Activated CD4-positive, alpha-beta T cell treated with anti-CD3 and anti-CD28 coated beads, Interleukin-2, amount 50 U/mL, for 48 hours (primary cell): ENCODE results near the gene PPP1CA.
A peak's percentile ranks its signal among the peaks of the same experiment; 100 is the strongest.

Experiments used
- DNase-seq, 2 experiments: peaks; one replicate each; pipeline ENCODE4 v3.0.0-alpha.2; 2020

PPP1CA gene

DNA sequence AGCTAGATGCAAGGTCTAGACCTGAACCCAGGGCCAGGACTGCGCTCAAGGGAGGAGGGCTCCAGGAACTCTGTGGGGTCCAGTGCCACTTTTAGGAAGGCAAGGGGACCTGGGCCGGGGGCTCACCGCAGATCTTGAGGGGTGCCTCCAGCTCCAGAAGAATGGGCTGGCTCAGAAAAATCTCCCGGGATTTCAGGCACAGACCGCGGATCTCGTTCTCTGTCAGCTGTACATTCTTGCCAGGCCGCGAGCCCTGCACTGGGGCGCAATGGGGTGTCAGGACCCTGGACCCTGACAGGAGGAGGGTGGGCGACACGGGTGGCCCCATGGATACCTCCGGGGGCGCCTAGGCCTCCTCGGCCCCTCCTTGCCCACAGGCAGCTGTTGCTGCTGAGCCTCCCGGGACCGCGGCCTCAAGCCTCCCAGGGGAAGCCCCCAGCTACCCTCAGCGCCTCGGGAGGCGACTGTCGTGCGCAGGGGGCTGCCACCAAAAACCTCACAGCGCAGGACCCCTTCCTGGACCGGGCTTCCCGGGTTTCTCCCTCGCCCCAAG lies 640 bp downstream of the PPP1CA start:
- DNase-seq = no peak

DNA sequence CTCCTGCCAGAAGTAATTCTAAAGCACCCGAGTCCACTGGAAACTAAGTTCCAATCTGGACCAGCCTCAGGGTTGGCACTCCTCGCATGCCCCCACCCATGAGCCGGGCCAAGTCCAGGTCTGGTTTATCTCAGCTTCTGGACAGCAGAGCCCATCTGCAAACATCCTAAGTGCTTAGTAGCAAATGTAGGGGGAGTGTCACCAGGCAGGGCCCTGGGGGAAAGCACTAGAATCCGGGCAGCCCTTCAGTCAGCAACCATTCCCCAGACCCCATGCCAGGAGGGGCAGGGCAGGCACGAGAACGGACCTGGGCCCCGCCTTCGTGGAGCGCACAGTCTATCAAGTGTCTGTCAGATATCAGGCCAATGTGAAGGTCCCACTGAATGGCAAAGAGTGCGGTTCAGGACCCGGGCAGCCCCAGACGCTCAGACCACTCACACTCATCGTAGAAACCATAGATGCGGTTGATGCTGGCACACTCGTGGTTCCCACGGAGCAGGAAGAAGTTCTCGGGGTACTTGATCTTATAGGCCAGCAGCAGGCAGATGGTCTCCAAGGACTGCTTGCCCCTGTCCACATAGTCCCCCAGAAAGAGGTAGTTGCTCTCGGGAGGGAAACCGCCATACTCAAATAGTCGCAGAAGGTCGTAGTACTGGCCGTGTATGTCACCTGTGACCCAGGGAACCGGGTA lies 1.3 kb downstream of the PPP1CA start:
- peak in 1 of 2 experiments; percentile 46 for DNase-seq

DNA sequence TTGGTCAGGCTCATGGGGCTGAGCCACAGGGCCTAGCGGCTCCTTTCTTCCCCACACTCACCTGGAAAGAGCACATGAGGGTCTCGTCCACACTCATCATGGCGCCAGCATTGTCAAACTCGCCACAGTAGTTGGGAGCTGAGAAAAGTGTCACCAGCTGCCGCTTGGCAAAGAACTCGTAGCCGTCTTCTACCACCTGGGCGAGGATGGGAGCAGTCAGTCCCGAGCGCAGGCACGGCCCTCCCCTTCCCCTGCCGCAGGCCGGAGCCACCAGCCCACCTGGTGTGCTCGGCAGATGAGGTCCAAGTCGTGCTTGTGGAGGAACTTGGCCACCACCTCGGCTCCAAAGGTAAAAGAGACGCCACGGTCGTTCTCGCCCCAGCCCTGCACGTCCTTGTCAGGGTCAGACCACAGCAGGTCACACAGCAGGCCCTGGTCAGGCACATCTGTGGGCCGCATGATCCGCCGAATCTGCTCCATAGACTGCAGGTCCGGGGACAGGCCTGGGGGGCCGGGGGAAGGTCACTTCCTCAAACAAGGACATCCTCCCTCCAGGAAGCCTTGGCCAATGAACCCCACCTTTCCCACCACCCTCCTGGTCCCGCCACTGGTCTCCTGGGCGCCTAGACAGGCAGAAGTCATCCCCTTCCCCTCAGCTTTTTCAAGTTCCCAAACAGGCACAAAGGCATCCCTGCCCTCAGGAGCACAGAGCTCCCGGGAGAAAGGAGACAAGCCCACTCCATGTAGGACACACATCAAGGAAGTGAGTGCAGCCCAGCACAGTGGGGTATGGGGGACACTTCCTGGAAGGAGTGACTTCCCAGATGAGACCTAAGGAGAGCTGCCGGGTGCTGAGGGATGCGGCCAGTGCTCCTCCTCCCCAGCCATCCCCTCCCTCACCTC lies 2.7 kb downstream of the PPP1CA start:
- no peak for DNase-seq

DNA sequence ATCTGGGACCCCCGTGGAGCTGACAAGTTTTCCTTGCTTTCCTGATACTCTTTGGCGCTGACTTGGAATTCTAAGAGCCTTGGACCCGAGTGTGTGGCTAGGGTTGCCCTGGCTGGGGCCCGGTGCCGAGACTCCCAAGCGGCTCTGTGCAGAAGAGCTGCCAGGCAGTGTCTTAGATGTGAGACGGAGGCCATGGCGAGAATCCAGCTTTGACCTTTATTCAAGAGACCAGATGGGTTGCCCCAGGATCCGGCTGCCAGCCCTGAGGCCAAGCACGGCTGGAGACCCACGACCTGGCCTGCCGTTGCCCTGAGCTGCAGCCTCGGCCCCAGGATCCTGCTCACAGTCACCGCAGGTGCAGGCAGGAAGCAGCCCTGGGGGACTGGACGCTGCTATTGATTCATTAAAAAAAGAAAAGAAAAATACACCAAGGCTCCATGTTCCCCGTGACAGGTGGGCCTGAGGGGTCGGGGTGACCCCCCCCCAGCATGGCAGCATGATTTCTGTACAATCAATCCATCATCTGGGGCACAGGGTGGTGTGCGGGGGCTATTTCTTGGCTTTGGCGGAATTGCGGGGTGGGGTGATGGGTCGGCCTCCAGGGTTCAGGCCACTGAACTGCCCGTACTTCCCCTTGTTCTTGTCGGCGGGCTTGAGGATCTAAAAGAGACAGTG lies 3.5 kb downstream of the PPP1CA start:
- DNase-seq = no peak

DNA sequence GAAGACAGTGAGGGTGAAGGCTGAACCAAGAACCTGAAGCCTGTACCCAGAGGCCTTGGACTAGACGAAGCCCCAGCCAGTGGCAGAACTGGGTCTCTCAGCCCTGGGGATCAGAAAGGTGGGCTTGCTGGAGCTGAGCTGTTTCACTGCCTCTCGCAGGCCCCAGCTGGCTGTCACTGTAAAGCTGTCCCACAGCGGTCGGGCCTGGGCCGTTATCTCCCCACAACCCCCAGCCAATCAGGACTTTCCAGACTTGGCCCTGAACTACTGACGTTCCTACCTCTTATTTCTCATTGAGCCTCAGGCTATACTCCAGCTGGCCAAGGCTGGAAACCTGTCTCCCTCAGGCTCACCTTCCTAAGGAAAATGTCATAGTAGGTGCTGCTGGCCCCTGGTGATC lies 4.1 kb downstream of the PPP1CA start:
- no peak for DNase-seq

DNA sequence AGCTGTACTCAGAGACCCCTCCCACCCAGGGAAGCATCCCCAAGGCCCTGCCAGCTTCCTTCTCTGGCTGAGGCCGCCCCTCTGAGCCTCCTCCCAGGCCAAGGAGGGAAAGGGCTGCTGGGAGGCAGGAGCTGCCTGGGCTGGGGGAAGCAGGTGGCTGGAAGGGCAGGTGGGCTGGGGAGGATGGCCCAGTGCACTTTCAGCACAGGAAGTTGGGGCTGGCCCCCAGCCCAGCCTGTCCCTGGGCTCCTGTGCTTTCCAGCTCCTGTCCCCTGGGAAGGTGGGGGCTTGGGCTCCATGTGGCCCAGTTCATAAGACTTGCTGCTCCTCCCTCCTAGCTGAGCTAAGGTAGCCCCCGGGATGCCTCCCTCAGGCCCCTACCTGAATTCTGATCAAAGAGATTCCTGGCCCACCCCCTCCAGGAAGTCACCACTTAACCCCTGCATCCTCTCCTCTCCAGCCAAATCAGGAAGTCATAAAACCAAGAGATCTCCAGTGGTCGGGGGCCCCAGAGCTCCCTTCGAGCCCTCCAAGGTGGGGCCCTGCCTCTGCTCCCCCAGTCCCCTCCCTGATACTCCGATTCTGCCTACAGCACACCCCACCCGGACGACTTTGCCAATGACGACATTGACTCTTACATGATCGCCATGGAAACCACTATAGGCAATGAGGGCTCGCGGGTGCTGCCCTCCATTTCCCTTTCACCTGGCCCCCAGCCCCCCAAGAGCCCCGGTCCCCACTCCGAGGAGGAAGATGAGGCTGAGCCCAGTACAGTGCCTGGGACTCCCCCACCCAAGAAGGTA lies 4.9 kb downstream of the PPP1CA start:
- DNase-seq = no peak

DNA sequence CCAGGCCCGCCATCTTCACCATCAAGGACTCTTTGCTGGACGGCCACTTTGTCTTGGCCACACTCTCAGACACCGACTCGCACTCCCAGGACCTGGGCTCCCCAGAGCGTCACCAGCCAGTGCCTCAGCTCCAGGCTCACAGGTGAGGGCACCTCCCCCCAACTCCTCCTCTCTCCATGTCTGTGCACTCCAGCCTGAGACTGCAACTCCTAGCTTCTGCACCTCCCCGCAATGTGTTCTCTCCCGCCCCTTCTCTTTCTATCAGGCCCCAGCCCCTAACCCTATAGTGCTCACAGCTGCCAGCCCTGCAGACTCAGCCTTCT lies 5.4 kb downstream of the PPP1CA start:
- no peak for DNase-seq

DNA sequence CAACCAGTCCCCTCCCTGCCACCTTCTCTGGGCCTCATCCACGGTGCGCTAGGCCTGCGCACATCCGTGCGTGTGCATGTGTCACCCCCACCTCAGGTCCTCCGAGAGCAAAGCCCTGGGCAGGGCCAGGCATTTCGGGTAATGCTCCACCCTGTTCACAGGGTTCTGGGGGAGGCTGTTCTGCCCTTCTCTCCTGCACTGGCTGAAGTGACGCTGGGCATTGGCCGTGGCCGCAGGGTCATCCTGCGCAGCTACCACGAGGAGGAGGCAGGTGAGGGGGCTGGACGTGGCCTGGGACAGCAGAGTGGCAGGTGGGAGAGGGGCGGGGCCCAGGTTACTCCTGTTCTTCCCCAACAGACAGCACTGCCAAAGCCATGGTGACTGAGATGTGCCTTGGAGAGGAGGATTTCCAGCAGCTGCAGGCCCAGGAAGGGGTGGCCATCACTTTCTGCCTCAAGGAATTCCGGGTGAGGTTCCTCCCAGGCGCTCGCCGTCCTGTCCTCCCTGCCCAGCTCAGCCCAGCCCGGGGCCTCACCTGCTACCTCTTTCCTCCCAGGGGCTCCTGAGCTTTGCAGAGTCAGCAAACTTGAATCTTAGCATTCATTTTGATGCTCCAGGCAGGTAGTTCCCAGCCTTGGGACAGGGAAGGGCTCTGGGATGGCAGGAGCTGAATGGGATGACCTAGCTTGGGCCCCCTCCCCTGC lies 6.0 kb downstream of the PPP1CA start:
- DNase-seq = no peak

DNA sequence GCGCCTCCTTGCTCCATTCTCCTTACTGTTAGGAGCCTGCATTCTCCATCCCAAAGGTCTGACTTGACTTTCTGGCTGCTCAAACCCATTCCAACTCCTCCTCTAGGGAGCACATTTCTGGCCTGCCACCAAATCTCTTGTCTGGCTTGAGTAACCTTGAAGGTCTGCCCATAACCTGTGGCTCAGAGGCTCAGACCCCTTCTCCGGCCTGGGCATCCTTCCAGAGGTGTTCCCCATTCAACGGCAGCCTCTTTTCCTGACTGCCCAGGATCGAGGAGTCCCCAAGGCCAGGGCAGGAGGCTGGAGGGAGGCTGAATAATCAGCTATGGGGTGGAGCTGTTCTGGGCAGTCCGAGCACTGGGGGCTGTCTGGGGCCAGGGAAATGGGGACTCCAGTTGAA lies 7.7 kb downstream of the PPP1CA start:
- no peak for DNase-seq

DNA sequence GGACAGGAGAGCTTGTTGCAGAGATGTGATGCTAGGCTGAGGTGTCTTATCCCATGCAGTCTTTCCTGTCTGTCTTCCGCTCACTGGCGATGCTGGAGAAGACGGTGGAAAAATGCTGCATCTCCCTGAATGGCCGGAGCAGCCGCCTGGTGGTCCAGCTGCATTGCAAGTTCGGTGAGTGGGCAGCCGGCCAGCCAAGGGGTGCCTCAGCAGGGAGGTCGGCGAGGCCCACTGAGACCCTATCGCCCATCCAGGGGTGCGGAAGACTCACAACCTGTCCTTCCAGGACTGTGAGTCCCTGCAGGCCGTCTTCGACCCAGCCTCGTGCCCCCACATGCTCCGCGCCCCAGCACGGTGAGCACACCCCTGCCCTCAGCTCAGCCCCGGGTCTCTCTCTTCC lies 8.2 kb downstream of the PPP1CA start:
- no peak for DNase-seq

DNA sequence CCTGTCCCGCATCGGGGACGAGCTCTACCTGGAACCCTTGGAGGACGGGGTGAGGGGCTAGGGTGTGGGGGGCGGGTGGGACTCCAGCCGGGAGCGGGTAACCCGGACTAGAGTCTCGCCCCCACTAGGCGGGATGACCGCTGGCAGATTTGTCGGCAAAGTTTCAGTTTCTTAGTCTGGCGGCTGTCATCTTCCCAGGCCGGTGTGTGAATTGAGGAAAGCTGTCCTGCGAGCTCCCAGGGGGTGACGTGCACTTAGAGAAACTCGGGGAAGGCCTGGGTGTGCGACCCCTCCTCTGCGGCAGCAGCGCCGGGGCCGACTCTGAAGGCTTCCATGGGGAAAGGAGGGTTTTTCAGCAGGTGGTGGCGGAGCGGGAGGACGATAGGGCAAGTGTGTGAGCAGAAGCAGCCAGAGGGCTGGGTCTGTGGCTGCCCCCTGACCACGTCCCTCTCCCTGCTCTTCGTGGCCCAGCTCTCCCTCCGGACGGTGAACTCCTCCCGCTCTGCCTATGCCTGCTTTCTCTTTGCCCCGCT lies 9.4 kb downstream of the PPP1CA start:
- DNase-seq = no peak

DNA sequence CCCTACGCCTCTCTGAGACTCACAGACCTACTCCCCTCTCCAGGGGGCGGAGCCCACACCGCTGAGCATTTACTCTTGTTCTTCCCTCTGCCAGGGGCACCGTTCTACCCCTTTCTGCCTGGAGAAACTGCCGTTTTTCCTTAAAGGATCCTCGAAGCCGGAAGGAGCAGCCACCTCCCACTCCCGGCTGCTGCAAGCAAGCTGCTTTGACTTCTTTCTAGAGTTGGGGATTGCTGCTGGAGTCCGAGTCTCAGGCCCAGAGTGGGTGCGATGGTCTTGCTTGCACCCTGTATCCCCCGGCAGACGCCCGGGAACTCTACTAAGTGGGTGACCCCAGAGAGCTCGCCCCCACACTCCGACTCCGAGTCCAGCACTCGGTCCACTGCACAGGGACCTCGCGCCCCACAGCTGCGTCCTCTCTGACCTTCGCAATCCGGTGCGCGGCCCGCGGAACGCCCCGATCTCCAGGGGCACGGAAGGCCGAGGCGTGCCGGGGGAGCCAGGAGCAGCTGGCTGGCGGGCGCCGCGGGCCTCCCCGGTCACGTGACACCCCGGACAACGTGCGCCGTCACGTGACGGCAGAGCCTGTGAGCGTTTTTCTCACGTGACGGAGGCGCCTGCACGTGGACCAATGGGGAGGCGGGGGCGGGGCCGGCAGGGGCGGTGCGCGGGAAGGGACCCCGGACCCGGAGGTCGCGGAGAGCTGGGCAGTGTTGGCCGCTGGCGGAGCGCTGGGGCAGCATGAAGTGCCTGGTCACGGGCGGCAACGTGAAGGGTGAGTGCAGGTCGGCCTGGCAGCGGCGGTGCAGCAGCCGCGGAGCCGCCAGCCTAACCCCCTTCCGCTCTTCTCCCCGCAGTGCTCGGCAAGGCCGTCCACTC lies 10.1 kb downstream of the PPP1CA start, which contains the start of gene RAD9A:
TSS of gene RAD9A (plus strand) at position 683 of the 879 bp plus-strand sequence. CDS start at position 742, 59 bp downstream.
- DNase-seq = peak; percentile 93 to 94

DNA sequence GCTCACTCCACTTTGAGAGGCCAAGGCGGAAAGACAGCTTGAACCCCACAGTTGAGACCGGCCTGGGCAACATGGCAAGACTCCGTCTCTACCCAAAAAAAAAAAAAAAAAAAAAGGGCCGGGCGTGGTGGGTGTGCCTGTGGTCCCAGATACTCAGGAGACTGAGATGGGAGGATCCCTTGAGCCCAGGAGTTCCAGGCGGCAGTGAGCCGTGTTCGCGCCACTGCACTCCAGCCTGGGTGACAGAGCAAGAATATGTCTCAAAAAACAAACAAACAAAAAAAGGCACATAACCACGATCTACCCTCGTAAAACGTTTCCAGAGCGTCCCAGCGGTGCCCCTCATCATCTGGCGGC lies 10.7 kb downstream of the PPP1CA start:
- no peak for DNase-seq

DNA sequence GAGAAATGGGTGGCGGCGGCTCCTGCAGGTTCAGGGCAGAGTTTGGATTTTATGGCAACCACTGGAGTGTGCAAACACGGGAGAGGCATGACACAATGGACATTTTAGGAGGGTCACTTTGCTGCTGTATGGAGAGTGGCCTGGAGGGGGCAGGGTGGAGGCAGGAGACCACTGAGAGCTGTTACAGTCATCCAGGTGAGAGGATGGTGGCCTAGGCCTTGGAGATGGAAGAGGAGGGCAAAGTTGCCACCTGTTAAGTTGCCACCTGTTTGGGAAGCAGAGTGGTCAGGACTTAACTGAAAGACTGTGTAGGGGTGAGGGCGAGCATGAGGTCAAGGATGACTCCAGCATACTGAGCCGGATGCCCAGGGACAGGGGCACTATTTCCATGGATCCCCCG lies 12.2 kb downstream of the PPP1CA start:
- DNase-seq = peak; percentile 60 to 76

DNA sequence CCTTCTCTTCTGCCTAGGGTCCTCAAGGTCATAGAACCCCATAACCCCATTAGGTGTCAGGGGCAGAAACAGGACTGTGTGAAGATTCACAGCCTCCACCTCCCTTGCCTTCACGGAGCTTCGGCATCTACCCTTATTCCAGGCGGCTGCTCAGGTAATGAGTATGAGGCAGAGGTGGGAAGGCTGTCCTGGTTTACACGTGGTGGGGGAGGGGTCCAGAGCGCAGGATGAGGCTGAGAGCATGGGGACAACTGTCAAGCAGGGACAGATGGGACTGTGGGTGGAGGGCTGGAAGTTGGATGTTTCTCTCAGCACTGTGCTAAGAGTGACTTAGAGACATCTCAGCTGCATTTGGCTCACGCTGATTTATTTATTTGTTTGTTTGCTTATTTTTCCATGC lies 14.1 kb downstream of the PPP1CA start:
- DNase-seq = no peak

DNA sequence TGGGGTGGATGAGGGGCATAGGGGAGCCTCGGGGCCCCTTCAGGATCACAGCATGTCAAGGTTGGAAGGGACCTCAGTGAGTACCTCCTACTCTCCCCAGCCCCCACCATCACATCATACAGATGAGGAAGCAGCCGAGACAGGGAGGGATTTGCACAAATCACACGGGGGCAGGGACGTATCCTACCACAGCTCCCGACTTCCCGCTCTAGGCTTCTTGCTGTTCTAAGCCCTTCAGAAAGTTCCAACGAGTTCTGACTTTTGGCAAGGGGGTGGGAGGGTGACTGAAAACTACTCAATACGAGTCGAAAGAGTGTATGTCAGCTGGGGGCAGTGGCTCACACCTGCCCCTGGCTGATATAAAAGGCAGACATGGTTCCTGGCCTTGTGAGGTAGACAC lies 14.6 kb downstream of the PPP1CA start:
- DNase-seq = no peak

DNA sequence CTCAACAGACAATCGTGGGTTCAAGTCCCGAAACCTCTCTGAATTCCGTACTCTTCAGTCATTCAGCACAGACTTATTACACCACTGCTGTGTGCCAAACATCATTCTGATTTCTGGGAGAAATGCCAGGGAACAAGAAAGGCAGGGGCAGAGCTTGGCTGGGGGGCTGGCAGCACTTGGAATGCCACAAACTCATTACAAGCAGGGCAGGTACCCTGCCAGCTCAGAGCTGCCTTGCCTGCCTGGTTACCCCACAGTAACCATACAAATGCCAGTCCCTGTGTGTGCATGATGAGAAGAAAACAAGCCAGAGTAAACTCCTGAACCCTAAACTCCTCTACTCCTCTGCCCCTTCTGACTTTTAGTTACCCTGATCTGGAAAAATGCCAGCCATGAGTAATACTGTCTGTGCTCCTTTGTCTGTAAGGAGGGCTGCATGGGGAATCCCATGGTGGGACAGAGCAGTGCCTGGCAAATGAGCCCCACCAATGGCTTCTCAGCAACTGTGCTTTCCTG lies 16.7 kb downstream of the PPP1CA start:
- no peak for DNase-seq

DNA sequence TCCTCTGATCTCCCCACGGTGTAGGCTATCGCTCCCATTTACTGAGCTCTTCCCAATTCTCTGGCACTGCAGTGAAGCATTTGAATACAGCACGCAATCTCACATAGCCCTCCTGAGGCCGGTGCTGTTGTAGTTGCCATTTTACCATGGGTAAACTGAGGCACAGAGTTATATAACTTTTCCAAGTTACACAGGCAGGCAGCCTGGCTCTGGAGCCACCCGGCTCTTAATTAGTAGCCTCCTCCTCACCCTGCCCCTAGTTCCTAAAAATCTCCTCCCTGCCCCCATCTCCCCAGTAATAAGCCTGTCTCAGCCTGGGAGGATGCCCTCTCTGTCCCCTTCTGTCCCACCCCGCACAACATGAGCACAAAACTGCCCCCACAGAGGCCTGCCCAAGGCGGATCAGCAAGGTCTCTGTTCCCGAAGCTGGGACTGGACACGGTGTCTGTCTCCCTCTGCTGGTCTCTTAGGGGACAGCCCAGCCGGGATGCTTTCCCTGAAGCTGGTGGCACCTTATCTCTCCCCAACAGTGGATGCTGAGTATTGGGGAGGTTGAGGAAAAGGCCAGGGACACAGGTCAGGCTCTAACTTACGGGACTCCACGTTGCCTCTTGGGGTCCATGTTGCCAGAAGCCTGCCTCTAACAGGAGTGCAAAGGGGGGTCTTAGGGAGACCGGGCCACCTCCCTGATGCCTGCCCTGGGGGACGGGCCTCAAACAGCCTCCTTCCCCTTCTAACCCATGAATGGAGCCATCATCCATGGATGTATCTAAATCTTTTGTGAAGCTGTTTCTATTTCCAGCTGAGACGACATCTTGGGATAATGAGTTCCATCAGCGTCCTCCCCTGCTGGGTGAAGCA lies 19.2 kb downstream of the PPP1CA start:
- peak; percentile 88 for DNase-seq

DNA sequence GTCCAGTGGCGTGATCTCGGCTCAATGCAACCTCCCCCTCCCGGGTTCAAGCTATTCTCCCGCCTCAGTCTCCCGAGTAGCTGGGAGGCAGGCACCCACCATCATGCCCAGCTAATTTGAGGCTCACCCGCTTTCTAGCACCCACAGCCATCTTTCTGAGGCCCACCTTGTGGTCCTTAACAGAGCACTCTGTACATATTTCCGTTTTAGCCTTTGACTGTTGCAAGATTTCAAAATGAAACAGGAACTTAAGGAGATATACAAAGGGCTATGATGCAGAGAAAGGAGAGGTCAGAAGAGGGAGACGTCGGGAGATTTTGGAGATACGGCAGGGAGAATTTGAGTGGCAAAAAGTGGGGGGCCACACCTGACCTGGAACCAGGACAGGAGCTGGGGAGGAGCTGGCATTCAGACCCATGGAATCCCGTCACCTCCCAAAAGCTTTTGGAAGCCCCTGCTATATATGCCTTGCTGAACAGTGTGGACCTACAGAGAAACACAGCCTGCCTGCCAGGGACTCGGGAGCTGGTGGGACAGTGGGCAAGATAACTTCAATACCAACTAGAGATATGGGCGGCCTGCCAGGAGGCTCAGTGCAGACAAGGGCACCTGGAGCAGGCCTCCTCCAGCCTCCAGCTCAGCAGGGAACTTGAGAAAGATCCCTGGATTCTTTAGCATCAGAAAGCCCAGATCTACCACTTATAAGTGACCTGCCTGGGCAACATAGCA lies 20.2 kb downstream of the PPP1CA start:
- DNase-seq = no peak
